Measurements from ENCODE around the gene NUMBL. TPM values are rescaled to one million over a fixed set of nuclear protein-coding genes. Genes with fewer than 3 reads are reported as not detected.

Gene NUMBL
- total RNA-seq, 1 donor from 2014 or later, result 79.3 TPM

DNA sequence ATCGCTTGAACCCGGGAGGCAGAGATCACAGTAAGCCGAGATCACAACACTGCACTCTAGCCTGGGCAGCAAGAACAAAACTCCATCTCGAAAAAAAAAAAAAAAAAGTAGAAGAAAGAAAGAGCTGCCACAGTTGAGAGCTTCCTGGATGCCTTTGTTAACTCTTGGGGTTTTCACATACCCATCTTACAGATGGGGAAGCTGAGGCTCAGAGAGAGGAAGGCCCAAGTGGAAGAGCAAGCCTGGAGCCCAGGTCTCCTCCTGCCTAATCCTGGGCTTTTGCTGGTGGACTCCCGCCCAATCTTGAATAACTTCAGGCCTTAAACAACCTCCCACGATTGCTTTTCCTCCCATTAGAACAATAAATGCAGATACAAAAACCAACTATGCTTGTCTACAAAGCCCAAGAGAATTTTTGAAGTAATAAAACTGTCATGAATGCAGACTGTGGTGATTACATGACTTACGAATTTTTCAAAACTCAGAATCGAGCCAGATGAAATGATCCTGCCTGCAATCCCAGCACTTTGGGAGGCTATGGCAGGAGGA is 47.6 kb downstream of the NUMBL start:
- FAIRE-seq (no peak), DNase-seq (ENCODE audit: low read depth) (no peak)
- Histone ChIP-seq H3K9ac (ENCODE audit: low read length) (no peak overlapping the region), H3K4me3 (ENCODE audit: insufficient read depth, low read depth, low read length) (no peak overlapping the region), H2AFZ (ENCODE audit: low read depth, low read length) (no peak overlapping the region), H3K27ac (ENCODE audit: low read depth, low read length) (no peak overlapping the region), H4K20me1 (ENCODE audit: insufficient read depth, low read length) (no peaks in the 10 kb centered on the region), H3K36me3 (ENCODE audit: insufficient read depth, low read length) (no peaks in the 10 kb centered on the region), H3K79me2 (ENCODE audit: insufficient read depth, low read length) (no peaks in the 10 kb centered on the region), H3K27me3 (ENCODE audit: insufficient read depth, low read length) (no peaks in the 10 kb centered on the region), H3K9me3 (ENCODE audit: insufficient read depth, low read depth, low read length) (no peaks in the 10 kb centered on the region), H3K4me2 (ENCODE audit: low read length) (no peak overlapping the region), H3K4me1 (ENCODE audit: insufficient read depth, low read length) (peaks cover 29% of the 10 kb centered on the region)
- H3K27me3 Mint-ChIP-seq (ENCODE audit: low read depth, unreplicated experiment), result no peaks in the 10 kb centered on the region
- TF ChIP-seq EZH2 (IDR thresholded peaks at IDR 0.05; ENCODE audit: insufficient read depth, low read length), result no peak
- TF ChIP-seq, protein P1, sequence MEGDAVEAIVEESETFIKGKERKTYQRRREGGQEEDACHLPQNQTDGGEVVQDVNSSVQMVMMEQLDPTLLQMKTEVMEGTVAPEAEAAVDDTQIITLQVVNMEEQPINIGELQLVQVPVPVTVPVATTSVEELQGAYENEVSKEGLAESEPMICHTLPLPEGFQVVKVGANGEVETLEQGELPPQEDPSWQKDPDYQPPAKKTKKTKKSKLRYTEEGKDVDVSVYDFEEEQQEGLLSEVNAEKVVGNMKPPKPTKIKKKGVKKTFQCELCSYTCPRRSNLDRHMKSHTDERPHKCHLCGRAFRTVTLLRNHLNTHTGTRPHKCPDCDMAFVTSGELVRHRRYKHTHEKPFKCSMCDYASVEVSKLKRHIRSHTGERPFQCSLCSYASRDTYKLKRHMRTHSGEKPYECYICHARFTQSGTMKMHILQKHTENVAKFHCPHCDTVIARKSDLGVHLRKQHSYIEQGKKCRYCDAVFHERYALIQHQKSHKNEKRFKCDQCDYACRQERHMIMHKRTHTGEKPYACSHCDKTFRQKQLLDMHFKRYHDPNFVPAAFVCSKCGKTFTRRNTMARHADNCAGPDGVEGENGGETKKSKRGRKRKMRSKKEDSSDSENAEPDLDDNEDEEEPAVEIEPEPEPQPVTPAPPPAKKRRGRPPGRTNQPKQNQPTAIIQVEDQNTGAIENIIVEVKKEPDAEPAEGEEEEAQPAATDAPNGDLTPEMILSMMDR (IDR thresholded peaks at IDR 0.05; ENCODE audit: insufficient read depth, low read depth, low read length), result no peak
- H3K4me3 Mint-ChIP-seq (ENCODE audit: unreplicated experiment), result no peak overlapping the region
- peak overlapping the region; percentile 77 for H3K27ac Mint-ChIP-seq (ENCODE audit: unreplicated experiment)
- H3K4me1 Mint-ChIP-seq (ENCODE audit: low read depth, unreplicated experiment), result peaks cover 29% of the 10 kb centered on the region
- H3K36me3 Mint-ChIP-seq (ENCODE audit: low read depth, unreplicated experiment), result no peaks in the 10 kb centered on the region
- H3K9me3 Mint-ChIP-seq (ENCODE audit: unreplicated experiment), result no peaks in the 10 kb centered on the region

- no peak overlapping the region for H3K27ac ChIP-seq (ENCODE audit: low read depth, low read length)
- H3K27ac Mint-ChIP-seq (ENCODE audit: unreplicated experiment), result no peak overlapping the region
- TF ChIP-seq EZH2 (IDR thresholded peaks at IDR 0.05; ENCODE audit: insufficient read depth, low read length), result no peak
- TF ChIP-seq, protein P1 (IDR thresholded peaks at IDR 0.05; ENCODE audit: insufficient read depth, low read depth, low read length), result no peak
- H3K79me2 ChIP-seq (ENCODE audit: insufficient read depth, low read length), result no peaks in the 10 kb centered on the region
- no peak overlapping the region for H3K9ac ChIP-seq (ENCODE audit: low read length)
- H3K4me2 ChIP-seq (ENCODE audit: low read length), result no peak overlapping the region
- H3K36me3 ChIP-seq (ENCODE audit: insufficient read depth, low read length), result no peaks in the 10 kb centered on the region
- no peaks in the 10 kb centered on the region for H3K27me3 ChIP-seq (ENCODE audit: insufficient read depth, low read length)
- H3K4me3 ChIP-seq (ENCODE audit: insufficient read depth, low read depth, low read length), result no peak overlapping the region
- no peaks in the 10 kb centered on the region for H3K9me3 Mint-ChIP-seq (ENCODE audit: unreplicated experiment)
- no peaks in the 10 kb centered on the region for H4K20me1 ChIP-seq (ENCODE audit: insufficient read depth, low read length)
- peaks cover 29% of the 10 kb centered on the region for H3K4me1 ChIP-seq (ENCODE audit: insufficient read depth, low read length)
- peaks cover 29% of the 10 kb centered on the region for H3K4me1 Mint-ChIP-seq (ENCODE audit: low read depth, unreplicated experiment)
- FAIRE-seq (no peak), DNase-seq (ENCODE audit: low read depth) (no peak)
- no peaks in the 10 kb centered on the region for H3K9me3 ChIP-seq (ENCODE audit: insufficient read depth, low read depth, low read length)
- H3K36me3 Mint-ChIP-seq (ENCODE audit: low read depth, unreplicated experiment), result no peaks in the 10 kb centered on the region
- H3K27me3 Mint-ChIP-seq (ENCODE audit: low read depth, unreplicated experiment), result peaks cover 1% of the 10 kb centered on the region
- H2AFZ ChIP-seq (ENCODE audit: low read depth, low read length), result no peak overlapping the region
- no peak overlapping the region for H3K4me3 Mint-ChIP-seq (ENCODE audit: unreplicated experiment)
These were observed 48.3 kb downstream of the NUMBL start for GRCh38 chr19:40642051-40642706.

DNA sequence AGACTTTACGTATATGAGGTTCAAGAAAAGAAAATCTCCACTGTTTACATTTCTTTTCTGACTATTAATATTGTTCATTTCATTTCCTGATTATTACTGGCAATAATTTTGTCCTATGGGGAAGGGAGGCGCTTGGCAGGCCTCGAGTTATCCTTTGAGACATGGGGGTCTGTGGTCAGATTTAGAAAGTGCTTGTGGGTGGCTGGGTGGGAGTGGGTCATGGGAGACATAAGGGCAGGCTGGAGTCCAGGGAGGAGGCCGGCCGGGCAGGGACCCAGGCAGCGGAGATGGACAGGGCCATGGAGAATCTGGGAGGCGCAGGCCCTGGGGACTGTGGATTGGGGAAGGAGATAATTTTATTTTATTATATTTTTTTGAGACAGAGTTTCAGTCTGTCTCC is 49.2 kb downstream of the NUMBL start:
- Histone ChIP-seq H3K9ac (ENCODE audit: low read length) (peak overlapping the region; percentile 43), H3K9me3 (ENCODE audit: insufficient read depth, low read depth, low read length) (no peaks in the 10 kb centered on the region), H3K27me3 (ENCODE audit: insufficient read depth, low read length) (no peaks in the 10 kb centered on the region), H4K20me1 (ENCODE audit: insufficient read depth, low read length) (no peaks in the 10 kb centered on the region), H3K4me3 (ENCODE audit: insufficient read depth, low read depth, low read length) (no peak overlapping the region), H3K27ac (ENCODE audit: low read depth, low read length) (peak overlapping the region; percentile 56), H2AFZ (ENCODE audit: low read depth, low read length) (no peak overlapping the region), H3K4me2 (ENCODE audit: low read length) (no peak overlapping the region), H3K79me2 (ENCODE audit: insufficient read depth, low read length) (no peaks in the 10 kb centered on the region), H3K4me1 (ENCODE audit: insufficient read depth, low read length) (peaks cover 21% of the 10 kb centered on the region), H3K36me3 (ENCODE audit: insufficient read depth, low read length) (no peaks in the 10 kb centered on the region)
- TF ChIP-seq, protein P1 (IDR thresholded peaks at IDR 0.05; ENCODE audit: insufficient read depth, low read depth, low read length), result no peak
- TF ChIP-seq EZH2 (IDR thresholded peaks at IDR 0.05; ENCODE audit: insufficient read depth, low read length), result no peak
- Mint-ChIP-seq H3K36me3 (ENCODE audit: low read depth, unreplicated experiment) (no peaks in the 10 kb centered on the region), H3K4me3 (ENCODE audit: unreplicated experiment) (no peak overlapping the region), H3K4me1 (ENCODE audit: low read depth, unreplicated experiment) (peaks cover 21% of the 10 kb centered on the region), H3K9me3 (ENCODE audit: unreplicated experiment) (no peaks in the 10 kb centered on the region), H3K27me3 (ENCODE audit: low read depth, unreplicated experiment) (peaks cover 3% of the 10 kb centered on the region), H3K27ac (ENCODE audit: unreplicated experiment) (peak overlapping the region; percentile 77)
- FAIRE-seq, result no peak
- no peak for DNase-seq (ENCODE audit: low read depth)

All from astrocyte (in vitro differentiated cells and primary cell).